Measurements from ENCODE around the gene CES5A. TPM values are rescaled to one million over a fixed set of nuclear protein-coding genes. Genes with fewer than 3 reads are reported as not detected.

CES5A gene
- polyA plus RNA-seq, 1 experiment = not detected

GRCh38 chr16:55907661-55908060, 32.5 kb upstream of the CES5A start:
- Histone ChIP-seq H3K4me3 (ENCODE audit: low read depth, low read length) (no peak overlapping the region), H3K9me3 (ENCODE audit: control insufficient read depth, insufficient read depth, low read length) (no peaks in the 10 kb centered on the region), H3K27ac (ENCODE audit: low read depth, low read length) (no peak overlapping the region), H3K27me3 (ENCODE audit: control insufficient read depth, insufficient read depth, low read length) (no peaks in the 10 kb centered on the region)
- ChIA-PET POLR2A (no interaction called here), CTCF (no interaction called here)
- no peak for DNase-seq (ENCODE audit: low read depth, low spot score)
- no peak for TF ChIP-seq CTCF (IDR thresholded peaks at IDR 0.05; ENCODE audit: low read depth, low read length)

- CTCF ChIA-PET = no interaction called here
- no peak for DNase-seq (ENCODE audit: low read depth, low spot score)
- TF ChIP-seq CTCF (IDR thresholded peaks at IDR 0.05; ENCODE audit: low read depth, low read length) = no peak
- no peak overlapping the region for H3K4me3 ChIP-seq (ENCODE audit: low read depth, low read length)
- no peaks in the 10 kb centered on the region for H3K27me3 ChIP-seq (ENCODE audit: control insufficient read depth, insufficient read depth, low read length)
- no peaks in the 10 kb centered on the region for H3K9me3 ChIP-seq (ENCODE audit: control insufficient read depth, insufficient read depth, low read length)
- H3K27ac ChIP-seq (ENCODE audit: low read depth, low read length) = no peak overlapping the region
- POLR2A ChIA-PET = no interaction called here
Observed at GRCh38 chr16:55906123-55906522, 30.9 kb upstream of the CES5A start.

- ChIA-PET CTCF (no interaction called here), POLR2A (no interaction called here)
- Histone ChIP-seq H3K4me3 (ENCODE audit: low read depth, low read length) (no peak overlapping the region), H3K27ac (ENCODE audit: low read depth, low read length) (no peak overlapping the region), H3K27me3 (ENCODE audit: control insufficient read depth, insufficient read depth, low read length) (no peaks in the 10 kb centered on the region), H3K9me3 (ENCODE audit: control insufficient read depth, insufficient read depth, low read length) (no peaks in the 10 kb centered on the region)
- TF ChIP-seq CTCF (IDR thresholded peaks at IDR 0.05; ENCODE audit: low read depth, low read length) = no peak
- DNase-seq (ENCODE audit: low read depth, low spot score) = no peak
Observed at GRCh38 chr16:55905651-55906050, 30.5 kb upstream of the CES5A start.

- Histone ChIP-seq H3K9me3 (ENCODE audit: control insufficient read depth, insufficient read depth, low read length) (no peaks in the 10 kb centered on the region), H3K27ac (ENCODE audit: low read depth, low read length) (no peak overlapping the region), H3K4me3 (ENCODE audit: low read depth, low read length) (no peak overlapping the region), H3K27me3 (ENCODE audit: control insufficient read depth, insufficient read depth, low read length) (no peaks in the 10 kb centered on the region)
- DNase-seq (ENCODE audit: low read depth, low spot score) = no peak
- ChIA-PET CTCF (no interaction called here), POLR2A (no interaction called here)
- TF ChIP-seq CTCF (IDR thresholded peaks at IDR 0.05; ENCODE audit: low read depth, low read length) = no peak
Observed at GRCh38 chr16:55901566-55902217, 26.5 kb upstream of the CES5A start.

- Histone ChIP-seq H3K9me3 (ENCODE audit: control insufficient read depth, insufficient read depth, low read length) (no peaks in the 10 kb centered on the region), H3K4me3 (ENCODE audit: low read depth, low read length) (no peak overlapping the region), H3K27ac (ENCODE audit: low read depth, low read length) (no peak overlapping the region), H3K27me3 (ENCODE audit: control insufficient read depth, insufficient read depth, low read length) (no peaks in the 10 kb centered on the region)
- ChIA-PET CTCF (no interaction called here), POLR2A (no interaction called here)
- no peak for TF ChIP-seq CTCF (IDR thresholded peaks at IDR 0.05; ENCODE audit: low read depth, low read length)
- no peak for DNase-seq (ENCODE audit: low read depth, low spot score)
Observed at GRCh38 chr16:55900616-55901393, 25.6 kb upstream of the CES5A start.

All from AG04450 (cell line).